Panc1 (cell line): ENCODE measurements around the gene INTS3.

ENCODE experiments used
- POLR2AphosphoS5 ChIP-seq: IDR thresholded peaks from 2 replicates; pipeline ENCODE4 v1.6.1; 2012; ENCODE audit warnings: mild to moderate bottlenecking, low read depth, low read length, moderate library complexity
- SIN3A ChIP-seq: IDR thresholded peaks from 2 replicates; pipeline ENCODE4 v1.6.1; 2012; ENCODE audit warnings: low read depth, mild to moderate bottlenecking, low read length, moderate library complexity, borderline replicate concordance; ENCODE audit not compliant: insufficient read depth
- TCF7L2 ChIP-seq: IDR thresholded peaks from 2 replicates; pipeline ENCODE4 v1.6.1; 2011; ENCODE audit warnings: mild to moderate bottlenecking, low read depth, low read length, inconsistent platforms
- TF ChIP-seq, protein P1 (sequence below): fragments of 450-650 bp; IDR thresholded peaks from 2 replicates; pipeline ENCODE4 v1.5.1; 2017; ENCODE audit warnings: mild to moderate bottlenecking
- TF ChIP-seq, protein P2 (sequence below), 2 experiments: IDR thresholded peaks; 2 replicates each; pipeline ENCODE4 v1.6.1; 2011 to 2012; ENCODE audit warnings: low read depth in 2 of 2, control low read depth in 1 of 2, low read length in 1 of 2, mild to moderate bottlenecking in 1 of 2, moderate library complexity in 1 of 2; ENCODE audit not compliant: insufficient read depth in 1 of 2

DNA sequence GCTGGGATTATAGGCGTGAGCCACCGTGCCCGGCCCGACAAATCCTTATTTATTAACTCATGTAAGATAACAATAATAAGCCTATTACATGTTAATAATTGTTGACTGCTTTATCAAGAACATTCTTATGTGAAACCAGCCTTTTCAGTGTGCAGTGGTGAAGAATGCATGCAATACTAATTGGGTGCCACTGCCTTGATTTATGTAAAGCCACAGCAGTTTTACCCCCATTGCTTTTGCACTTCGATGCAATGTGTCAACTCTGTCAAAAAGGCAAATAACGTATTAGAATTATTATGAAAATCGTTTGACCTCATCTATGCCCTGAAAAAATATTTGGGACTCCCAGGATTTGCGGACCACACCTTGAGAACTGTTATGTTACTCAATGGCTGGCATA is 31.1 kb upstream of the INTS3 start:
- TF ChIP-seq, protein P1, sequence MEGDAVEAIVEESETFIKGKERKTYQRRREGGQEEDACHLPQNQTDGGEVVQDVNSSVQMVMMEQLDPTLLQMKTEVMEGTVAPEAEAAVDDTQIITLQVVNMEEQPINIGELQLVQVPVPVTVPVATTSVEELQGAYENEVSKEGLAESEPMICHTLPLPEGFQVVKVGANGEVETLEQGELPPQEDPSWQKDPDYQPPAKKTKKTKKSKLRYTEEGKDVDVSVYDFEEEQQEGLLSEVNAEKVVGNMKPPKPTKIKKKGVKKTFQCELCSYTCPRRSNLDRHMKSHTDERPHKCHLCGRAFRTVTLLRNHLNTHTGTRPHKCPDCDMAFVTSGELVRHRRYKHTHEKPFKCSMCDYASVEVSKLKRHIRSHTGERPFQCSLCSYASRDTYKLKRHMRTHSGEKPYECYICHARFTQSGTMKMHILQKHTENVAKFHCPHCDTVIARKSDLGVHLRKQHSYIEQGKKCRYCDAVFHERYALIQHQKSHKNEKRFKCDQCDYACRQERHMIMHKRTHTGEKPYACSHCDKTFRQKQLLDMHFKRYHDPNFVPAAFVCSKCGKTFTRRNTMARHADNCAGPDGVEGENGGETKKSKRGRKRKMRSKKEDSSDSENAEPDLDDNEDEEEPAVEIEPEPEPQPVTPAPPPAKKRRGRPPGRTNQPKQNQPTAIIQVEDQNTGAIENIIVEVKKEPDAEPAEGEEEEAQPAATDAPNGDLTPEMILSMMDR = no peak
- TF ChIP-seq POLR2AphosphoS5 (no peak), SIN3A (no peak), TCF7L2 (no peak)
- TF ChIP-seq, protein P2, sequence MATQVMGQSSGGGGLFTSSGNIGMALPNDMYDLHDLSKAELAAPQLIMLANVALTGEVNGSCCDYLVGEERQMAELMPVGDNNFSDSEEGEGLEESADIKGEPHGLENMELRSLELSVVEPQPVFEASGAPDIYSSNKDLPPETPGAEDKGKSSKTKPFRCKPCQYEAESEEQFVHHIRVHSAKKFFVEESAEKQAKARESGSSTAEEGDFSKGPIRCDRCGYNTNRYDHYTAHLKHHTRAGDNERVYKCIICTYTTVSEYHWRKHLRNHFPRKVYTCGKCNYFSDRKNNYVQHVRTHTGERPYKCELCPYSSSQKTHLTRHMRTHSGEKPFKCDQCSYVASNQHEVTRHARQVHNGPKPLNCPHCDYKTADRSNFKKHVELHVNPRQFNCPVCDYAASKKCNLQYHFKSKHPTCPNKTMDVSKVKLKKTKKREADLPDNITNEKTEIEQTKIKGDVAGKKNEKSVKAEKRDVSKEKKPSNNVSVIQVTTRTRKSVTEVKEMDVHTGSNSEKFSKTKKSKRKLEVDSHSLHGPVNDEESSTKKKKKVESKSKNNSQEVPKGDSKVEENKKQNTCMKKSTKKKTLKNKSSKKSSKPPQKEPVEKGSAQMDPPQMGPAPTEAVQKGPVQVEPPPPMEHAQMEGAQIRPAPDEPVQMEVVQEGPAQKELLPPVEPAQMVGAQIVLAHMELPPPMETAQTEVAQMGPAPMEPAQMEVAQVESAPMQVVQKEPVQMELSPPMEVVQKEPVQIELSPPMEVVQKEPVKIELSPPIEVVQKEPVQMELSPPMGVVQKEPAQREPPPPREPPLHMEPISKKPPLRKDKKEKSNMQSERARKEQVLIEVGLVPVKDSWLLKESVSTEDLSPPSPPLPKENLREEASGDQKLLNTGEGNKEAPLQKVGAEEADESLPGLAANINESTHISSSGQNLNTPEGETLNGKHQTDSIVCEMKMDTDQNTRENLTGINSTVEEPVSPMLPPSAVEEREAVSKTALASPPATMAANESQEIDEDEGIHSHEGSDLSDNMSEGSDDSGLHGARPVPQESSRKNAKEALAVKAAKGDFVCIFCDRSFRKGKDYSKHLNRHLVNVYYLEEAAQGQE (IDR thresholded peaks at IDR 0.05; ENCODE audit: insufficient read depth in 1 of 2, low read depth in 2 of 2, low read length in 1 of 2) = no peak
